K562 (cell line): ENCODE measurements around the gene CEACAM21. TPM values are rescaled to one million over a fixed set of nuclear protein-coding genes. Genes with fewer than 3 reads are reported as not detected.

Experiments
- ATAC-seq: fragments of 200-7000 bp; cut with Tn5 transposase; 3 replicates; pipeline ENCODE4 v1.9.1; 2020; ENCODE audit warnings: moderate library complexity
- BruUV-seq: library from RNA; stranded (reverse); fragments of 400-500 nt; replicated peaks from 2 replicates; lab custom pipeline; 2021; lab: Mats Ljungman, UMichigan
- CTCF ChIA-PET: fragments of 300-600 bp; formaldehyde crosslinking; extraction: SDS; loops from one replicate; lab custom pipeline; 2021; ENCODE audit warnings: low intra/inter-chr PET ratio; lab: Yijun Ruan, JAX
- POLR2A ChIA-PET: fragments of 300-600, 350-650 bp; sonication (Branson Sonifier 250); formaldehyde crosslinking; extraction: SDS; loops from one replicate; lab custom pipeline; 2021; ENCODE audit warnings: antibody characterized with exemption, inconsistent platforms; lab: Yijun Ruan, JAX
- DNase-seq, 4 experiments: peaks; one replicate each; pipeline versions ENCODE4 v3.0.0 to v3.0.0-alpha.2; 2011 to 2018; ENCODE audit warnings: low spot score in 3 of 4, mixed read lengths in 3 of 4; ENCODE audit errors: extremely low read depth in 1 of 4
- FAIRE-seq: peaks from 2 replicates; lab custom pipeline; 2011; peaks lifted over from hg19 to GRCh38; lab: Jason Lieb, UNC
- H2AFZ ChIP-seq: 2 replicates; pipeline ENCODE4 v1.6.0; 2011; ENCODE audit warnings: low read depth, low read length, control low read depth, inconsistent platforms
- H3K27ac ChIP-seq: fragments of 200-600 bp; 3 replicates; pipeline ENCODE4 v1.8.0; 2011; ENCODE audit warnings: low read depth, mild to moderate bottlenecking, control low read depth, inconsistent platforms, low read length, moderate library complexity, mixed read lengths; ENCODE audit errors: extremely low read depth
- H3K27me3 ChIP-seq, 2 experiments: fragments of 300-600 bp in 1 of 2; 2 replicates in 1 of 2; 3 replicates in 1 of 2; pipeline versions ENCODE4 v1.6.0 to v1.8.0; 2011; ENCODE audit warnings: inconsistent platforms in 2 of 2, low read length in 2 of 2, mild to moderate bottlenecking in 1 of 2, mixed read lengths in 1 of 2, moderate library complexity in 1 of 2; ENCODE audit not compliant: control insufficient read depth in 2 of 2, insufficient read depth in 2 of 2
- H3K36me3 ChIP-seq: fragments of 300-600 bp; 3 replicates; pipeline ENCODE4 v1.8.0; 2011; ENCODE audit warnings: mild to moderate bottlenecking, low read length, inconsistent platforms; ENCODE audit not compliant: control insufficient read depth, insufficient read depth
- H3K4me1 ChIP-seq, 2 experiments: fragments of 200-600 bp in 1 of 2; replicated peaks in 1 of 2; 2 replicates in 1 of 2; 3 replicates in 1 of 2; pipeline versions ENCODE4 v1.5.1 to v1.8.0; 2011; ENCODE audit warnings: inconsistent platforms in 2 of 2, low read length in 2 of 2, mild to moderate bottlenecking in 1 of 2, mixed read lengths in 1 of 2, moderate library complexity in 1 of 2; ENCODE audit not compliant: control insufficient read depth in 2 of 2, insufficient read depth in 2 of 2
- H3K4me2 ChIP-seq: 2 replicates; pipeline ENCODE4 v1.6.1; 2011; ENCODE audit warnings: low read length, control low read depth, inconsistent platforms, mixed read lengths; ENCODE audit not compliant: insufficient read depth
- H3K4me3 ChIP-seq: fragments of 200-600 bp; sonication (generic), shearing (Covaris generic); 2 replicates; pipeline ENCODE4 v1.5.1; 2016; ENCODE audit warnings: control low read depth, inconsistent platforms
- H3K79me2 ChIP-seq: fragments of 200-600 bp; 3 replicates; pipeline ENCODE4 v1.8.0; 2011; ENCODE audit warnings: low read length, inconsistent platforms; ENCODE audit not compliant: control insufficient read depth, insufficient read depth
- H3K9ac ChIP-seq, 2 experiments: 2 replicates each; pipeline versions ENCODE4 v1.6.0 to v1.6.1; 2011; ENCODE audit warnings: low read depth in 2 of 2, low read length in 2 of 2, control low read depth in 1 of 2, inconsistent platforms in 1 of 2, mild to moderate bottlenecking in 1 of 2, mixed read lengths in 1 of 2; ENCODE audit not compliant: insufficient read depth in 1 of 2
- H3K9me1 ChIP-seq: one replicate; pipeline ENCODE4 v1.6.0; 2011; ENCODE audit warnings: inconsistent platforms, mild to moderate bottlenecking, low read length, moderate library complexity; ENCODE audit not compliant: control insufficient read depth, insufficient read depth
- H3K9me3 ChIP-seq: replicated peaks from 2 replicates; pipeline ENCODE4 v1.5.1; 2011; ENCODE audit warnings: low read depth, low read length, inconsistent platforms; ENCODE audit not compliant: control insufficient read depth, insufficient read depth
- H4K20me1 ChIP-seq: replicated peaks from 2 replicates; pipeline ENCODE4 v1.6.1; 2011; ENCODE audit warnings: low read length, inconsistent platforms, mixed read lengths; ENCODE audit not compliant: control insufficient read depth, insufficient read depth
- DEAF1 ChIP-seq: fragments of 450-650 bp; formaldehyde crosslinking; IDR thresholded peaks from 2 replicates; pipeline ENCODE4 v1.4.0; 2020; ENCODE audit warnings: mild to moderate bottlenecking, moderate library complexity
- IRF2 ChIP-seq: sonication (generic); formaldehyde crosslinking; IDR thresholded peaks from 2 replicates; pipeline ENCODE4 v1.8.1; 2022; ENCODE audit warnings: mild to moderate bottlenecking, missing genetic modification reagents
- MEF2D ChIP-seq: conservative IDR thresholded peaks from 2 replicates; pipeline ENCODE4 v1.6.1; 2016; ENCODE audit warnings: low read depth, missing genetic modification characterization, missing compliant biosample characterization
- PML ChIP-seq: IDR thresholded peaks from 2 replicates; pipeline ENCODE4 v1.6.1; 2012; ENCODE audit warnings: low read length, inconsistent platforms
- TRIM25 ChIP-seq: fragments of 450-650 bp; IDR thresholded peaks from 2 replicates; pipeline ENCODE4 v1.7.0; 2016; ENCODE audit warnings: borderline replicate concordance
- XRCC5 ChIP-seq: fragments of 200-400 bp; formaldehyde crosslinking; IDR thresholded peaks from 2 replicates; pipeline ENCODE4 v1.6.1; 2017; ENCODE audit warnings: low read depth, mild to moderate bottlenecking, low read length
- ZC3H8 ChIP-seq: fragments of 450-650 bp; IDR thresholded peaks from 2 replicates; pipeline ENCODE4 v1.6.1; 2017
- ZKSCAN1 ChIP-seq: fragments of 150-350 bp; IDR thresholded peaks from 2 replicates; pipeline ENCODE4 v1.6.1; 2016; ENCODE audit warnings: low read depth, low read length
- ZNF175 ChIP-seq: fragments of 200-800 bp; sonication (Bioruptor generic); IDR thresholded peaks from 2 replicates; pipeline ENCODE4 v1.6.1; 2016; ENCODE audit warnings: low read depth, mild to moderate bottlenecking, missing genetic modification characterization, missing compliant biosample characterization
- ZSCAN32 ChIP-seq: fragments of 450-650 bp; formaldehyde crosslinking; IDR thresholded peaks from 2 replicates; pipeline ENCODE4 v1.4.0; 2020; ENCODE audit warnings: mild to moderate bottlenecking, moderate library complexity
- in situ Hi-C: fragments of 300-500 bp; cut with MboI; formaldehyde crosslinking; loops from 4 replicates; pipeline ENCODE4 v1.15.0; 2018; ENCODE audit warnings: inconsistent platforms, mixed read lengths
- intact Hi-C: fragments of 100-400 bp; cut with micrococcal nuclease; formaldehyde crosslinking; loops from 2 replicates; pipeline ENCODE4 v1.14.2; 2022
- polyA plus RNA-seq, 8 experiments: library from polyadenylated mRNA; depleted of rRNA in 4 of 8; stranded (reverse) in 5 of 8; unstranded in 3 of 8; fragments of >200 nt; fragmentation: Nextera tagmentation in 2 of 8; fragmentation: Illumina TruSeq in 1 of 8; extraction: Ambion mirVana in 2 of 8; extraction: Trizol in 1 of 8; gene quantifications; 2 replicates each; pipeline versions ENCODE4 v1.2.1 to v1.2.3, GENCODE V29; 2011 to 2014; ENCODE audit warnings: inconsistent platforms in 1 of 8, missing spikeins in 1 of 8
- total RNA-seq, 7 experiments: library from RNA; depleted of rRNA in 6 of 7; stranded (reverse); fragments of >200 nt in 6 of 7; fragmentation: Illumina TruSeq in 2 of 7; extraction: Trizol in 2 of 7; gene quantifications; 2 replicates each; pipeline versions ENCODE4 v1.2.1 to v1.2.3, GENCODE V29; 2011 to 2021; ENCODE audit warnings: low replicate concordance in 1 of 7
- TF ChIP-seq, protein P1 (sequence below): sonication (generic); formaldehyde crosslinking; IDR thresholded peaks from 2 replicates; pipeline ENCODE4 v1.8.0; 2022; ENCODE audit warnings: mild to moderate bottlenecking, missing genetic modification reagents

CEACAM21 gene
- total and polyA plus RNA-seq, 9 of the 15 experiments (the other 6 are each of a cell fraction or from before 2014, with no cell fraction given), result 0.06 to 0.40 (median 0.18) TPM; not detected in 1

- TF ChIP-seq ZC3H8 (no peak), ZNF175 (CRISPR knock-in tag) (no peak), MEF2D (no peak)
Measured at GRCh38 chr19:41589371-41589770, 13.4 kb downstream of the CEACAM21 start (continued).

- Histone ChIP-seq H3K27me3 (no peaks in the 10 kb centered on the region), H3K36me3 (no peaks in the 10 kb centered on the region), H3K9ac (no peak overlapping the region), H3K79me2 (no peaks in the 10 kb centered on the region), H3K4me2 (no peak overlapping the region), H4K20me1 (no peaks in the 10 kb centered on the region), H3K27ac (no peak overlapping the region), H3K4me3 (no peak overlapping the region), H3K9me3 (no peaks in the 10 kb centered on the region), H2AFZ (no peak overlapping the region), H3K4me1 (no peaks in the 10 kb centered on the region), H3K9me1 (no peaks in the 10 kb centered on the region)
- intact Hi-C loops (no loop called here), in situ Hi-C loops (no loop called here)
- ChIA-PET POLR2A (no interaction called here), CTCF (interaction anchor here (0.6 kb wide), 1 partner anchor 1977 kb away, joined by 3 read pairs; no protein-coding TSS in a partner anchor)
- no peak for FAIRE-seq
- no peak for DNase-seq
- no peak for ATAC-seq
- TF ChIP-seq DEAF1 (no peak), XRCC5 (no peak), TRIM25 (no peak), ZSCAN32 (CRISPR knock-in tag) (no peak), IRF2 (CRISPR knock-in tag) (no peak), ZKSCAN1 (no peak), PML (no peak)
- TF ChIP-seq, protein P1, sequence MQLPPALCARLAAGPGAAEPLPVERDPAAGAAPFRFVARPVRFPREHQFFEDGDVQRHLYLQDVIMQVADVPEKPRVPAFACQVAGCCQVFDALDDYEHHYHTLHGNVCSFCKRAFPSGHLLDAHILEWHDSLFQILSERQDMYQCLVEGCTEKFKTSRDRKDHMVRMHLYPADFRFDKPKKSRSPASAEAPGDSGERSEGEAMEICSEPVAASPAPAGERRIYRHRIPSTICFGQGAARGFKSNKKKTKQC (CRISPR knock-in tag), result no peak
- no TSS peak for BruUV-seq
Measured at GRCh38 chr19:41590936-41591335, 15.0 kb downstream of the CEACAM21 start.
